Measurements from ENCODE around the gene ATP6V1E1.
"Not testable (repeated sequence)": the region's sequence is repeated elsewhere in the genome, so short reads cannot be mapped to it uniquely, and the experiment has no call there.

Gene ATP6V1E1

GRCh38 chr22:17628406-17629172 lies at the start of gene ATP6V1E1:
ATP6V1E1 (minus strand) TSS chr22:17628749; CDS start chr22:17628635, 114 bp downstream.
- peak; percentile 97 for DNase-seq

GRCh38 chr22:17675584-17675983 lies 47.0 kb upstream of the ATP6V1E1 start:
- no peak for DNase-seq

- DNase-seq = no peak
Observed at GRCh38 chr22:17674152-17674551, 45.6 kb upstream of the ATP6V1E1 start.

- DNase-seq = no peak
Observed at GRCh38 chr22:17672417-17672991, 44.0 kb upstream of the ATP6V1E1 start.

- not testable (repeated sequence) for DNase-seq
Observed at GRCh38 chr22:17671521-17672092, 43.1 kb upstream of the ATP6V1E1 start.

GRCh38 chr22:17665854-17666253 lies 37.3 kb upstream of the ATP6V1E1 start:
- DNase-seq = no peak

GRCh38 chr22:17665248-17665647 lies 36.7 kb upstream of the ATP6V1E1 start:
- DNase-seq = no peak

GRCh38 chr22:17664414-17665055 lies 36.0 kb upstream of the ATP6V1E1 start:
- no peak for DNase-seq

GRCh38 chr22:17656870-17657395 lies 28.4 kb upstream of the ATP6V1E1 start:
- no peak for DNase-seq

GRCh38 chr22:17655289-17655688 lies 26.7 kb upstream of the ATP6V1E1 start:
- DNase-seq = no peak

GRCh38 chr22:17648569-17648968 lies 20.0 kb upstream of the ATP6V1E1 start:
- DNase-seq = no peak

- no peak for DNase-seq
Observed at GRCh38 chr22:17647991-17648390, 19.4 kb upstream of the ATP6V1E1 start.

- DNase-seq = no peak
Observed at GRCh38 chr22:17647452-17647851, 18.9 kb upstream of the ATP6V1E1 start.

GRCh38 chr22:17642357-17642756 lies 13.8 kb upstream of the ATP6V1E1 start:
- not testable (repeated sequence) for DNase-seq

- no peak for DNase-seq
Observed at GRCh38 chr22:17641269-17641668, 12.7 kb upstream of the ATP6V1E1 start.

- DNase-seq = peak; percentile 75
Observed at GRCh38 chr22:17639247-17639741, 10.7 kb upstream of the ATP6V1E1 start.

GRCh38 chr22:17638432-17639246 lies 10.1 kb upstream of the ATP6V1E1 start, which contains the start of gene BCL2L13:
BCL2L13 (plus strand) TSS chr22:17638757; CDS start chr22:17655712, 16,955 bp downstream.
- peak; percentile 96 for DNase-seq

- peak; percentile 95 for DNase-seq
Observed at GRCh38 chr22:17638182-17638431, 9.6 kb upstream of the ATP6V1E1 start.

- DNase-seq = peak; percentile 16
Observed at GRCh38 chr22:17637490-17638181, 9.1 kb upstream of the ATP6V1E1 start.

- not testable (repeated sequence) for DNase-seq
Observed at GRCh38 chr22:17636850-17637249, 8.3 kb upstream of the ATP6V1E1 start.

- no peak for DNase-seq
Observed at GRCh38 chr22:17634696-17635095, 6.1 kb upstream of the ATP6V1E1 start.

GRCh38 chr22:17633998-17634323 lies 5.4 kb upstream of the ATP6V1E1 start:
- no peak for DNase-seq
